GM08714 (cell line): ENCODE data around the gene ASGR1.

Source experiments
- H3K4me3 ChIP-seq: fragments of 200-500 bp; sonication (Bioruptor generic); 2 replicates; pipeline ENCODE4 v1.5.1; 2014; ENCODE audit warnings: mild to moderate bottlenecking, low read length, inconsistent platforms
- ZNF274 ChIP-seq: IDR thresholded peaks from 2 replicates; pipeline ENCODE4 v1.6.1; 2012; ENCODE audit warnings: mild to moderate bottlenecking, low read depth, low read length

ASGR1 gene

DNA sequence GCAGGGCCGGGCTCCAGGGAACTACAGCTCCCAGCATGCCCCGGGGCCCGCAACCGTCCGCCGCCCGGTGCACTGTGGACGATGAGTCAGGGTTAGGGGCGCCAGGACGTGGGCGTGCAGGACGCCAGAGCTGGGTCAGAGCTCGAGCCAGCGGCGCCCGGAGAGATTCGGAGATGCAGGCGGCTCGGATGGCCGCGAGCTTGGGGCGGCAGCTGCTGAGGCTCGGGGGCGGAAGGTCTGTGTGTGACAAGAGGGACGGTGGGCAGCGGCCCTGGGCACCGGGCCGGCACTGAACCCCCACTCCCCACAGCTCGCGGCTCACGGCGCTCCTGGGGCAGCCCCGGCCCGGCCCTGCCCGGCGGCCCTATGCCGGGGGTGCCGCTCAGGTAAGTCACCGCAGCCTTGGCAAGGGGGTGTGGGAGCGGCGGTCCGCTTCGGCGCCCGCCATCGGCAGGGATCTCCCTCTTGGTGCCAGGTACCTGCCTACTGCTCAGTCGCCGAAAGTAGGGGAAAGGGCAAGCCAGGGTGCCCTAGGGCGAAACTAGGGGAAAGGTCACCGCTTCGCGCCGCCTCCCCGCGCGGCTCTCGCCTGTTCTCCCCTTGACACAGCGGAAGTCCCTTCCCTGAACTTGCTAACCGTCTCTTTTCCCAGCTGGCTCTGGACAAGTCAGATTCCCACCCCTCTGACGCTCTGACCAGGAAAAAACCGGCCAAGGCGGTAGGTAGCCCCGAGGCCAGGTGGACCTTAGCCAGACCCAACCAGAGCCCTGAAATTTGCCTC, 40.8 kb upstream of the ASGR1 start, which contains the start of the genes ACADVL and DLG4:
Gene ACADVL, plus strand, starts transcription at position 127 of the 781 bp plus-strand sequence. Its CDS starts 47 bp downstream, at position 174.
Gene DLG4, minus strand, starts transcription at position 25 of the 781 bp plus-strand sequence.
- no peak for TF ChIP-seq ZNF274
- peak within 1 kb of the TSS; percentile 86 for H3K4me3 ChIP-seq

DNA sequence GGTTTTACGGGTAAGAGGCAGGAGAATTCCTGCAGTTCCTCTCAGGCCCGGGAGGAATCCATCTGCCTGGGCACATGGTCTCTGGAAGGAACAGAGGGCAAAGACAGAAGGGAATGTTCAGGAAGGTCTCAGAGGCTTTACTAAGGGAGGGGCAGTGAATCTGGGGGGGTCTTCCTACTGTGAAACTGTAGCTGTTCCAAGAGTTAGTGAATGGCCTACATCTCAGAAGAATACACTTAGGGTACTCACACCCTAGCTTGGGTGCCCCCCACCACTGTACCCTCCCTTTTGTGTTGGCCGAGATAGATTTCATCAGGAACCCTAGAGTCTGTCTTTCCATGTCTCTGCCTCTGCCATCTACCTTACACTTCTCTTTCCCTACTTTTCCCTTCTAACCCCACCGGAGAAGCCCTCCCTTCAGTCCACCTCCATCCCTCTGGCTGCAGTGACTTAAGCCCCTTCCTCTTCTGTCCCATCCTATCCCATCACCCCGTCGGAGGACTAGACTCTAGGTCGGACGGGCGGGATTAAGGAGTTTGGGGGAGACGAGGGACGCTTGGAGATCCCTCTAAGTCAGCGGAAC, 40.1 kb upstream of the ASGR1 start:
- H3K4me3 ChIP-seq, result peak overlapping the region; percentile 86; the same call in 1 of the 2 replicates
- no peak for TF ChIP-seq ZNF274

DNA sequence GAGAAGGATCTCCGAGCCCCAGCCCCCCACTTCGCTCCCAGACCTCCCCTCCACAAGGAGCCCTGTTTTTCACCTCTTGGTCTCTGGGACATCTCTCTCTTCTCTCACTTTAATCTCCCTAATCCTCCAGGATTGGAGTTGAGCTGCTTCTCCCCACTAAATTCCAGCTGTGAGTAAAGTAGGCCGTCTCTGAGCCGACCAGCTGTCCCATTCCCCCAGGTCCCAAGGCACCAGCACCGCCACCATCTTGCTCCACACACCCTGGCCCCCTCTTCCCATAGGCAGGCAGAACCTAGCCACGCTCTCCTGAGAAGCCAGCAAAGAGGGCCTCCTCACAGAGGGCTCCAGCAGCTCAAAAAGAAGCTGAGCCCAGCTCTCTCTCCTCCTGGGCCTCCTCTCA, 39.6 kb upstream of the ASGR1 start:
- no peak for TF ChIP-seq ZNF274
- H3K4me3 ChIP-seq, result no peak overlapping the region

DNA sequence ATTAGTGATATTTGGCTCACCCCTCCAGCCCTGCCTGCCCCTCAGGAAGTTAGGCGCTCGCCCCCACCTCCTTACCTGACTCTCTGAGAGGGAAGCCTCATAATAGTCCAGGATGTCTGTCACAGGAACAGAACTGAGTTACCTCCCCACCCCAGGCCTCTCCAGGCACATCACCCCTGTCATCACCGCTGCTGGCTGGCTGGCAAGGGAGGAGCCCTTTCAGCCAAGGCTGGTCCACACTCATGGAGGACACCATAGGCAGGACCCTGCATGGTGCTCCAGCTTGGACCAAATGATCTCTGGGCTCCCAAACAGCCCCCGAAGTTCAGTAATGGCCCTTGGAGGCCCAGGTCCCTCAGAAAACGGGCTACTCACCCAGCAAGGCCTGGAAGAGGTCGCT, 39.0 kb upstream of the ASGR1 start:
- TF ChIP-seq ZNF274, result no peak
- no peak overlapping the region for H3K4me3 ChIP-seq

DNA sequence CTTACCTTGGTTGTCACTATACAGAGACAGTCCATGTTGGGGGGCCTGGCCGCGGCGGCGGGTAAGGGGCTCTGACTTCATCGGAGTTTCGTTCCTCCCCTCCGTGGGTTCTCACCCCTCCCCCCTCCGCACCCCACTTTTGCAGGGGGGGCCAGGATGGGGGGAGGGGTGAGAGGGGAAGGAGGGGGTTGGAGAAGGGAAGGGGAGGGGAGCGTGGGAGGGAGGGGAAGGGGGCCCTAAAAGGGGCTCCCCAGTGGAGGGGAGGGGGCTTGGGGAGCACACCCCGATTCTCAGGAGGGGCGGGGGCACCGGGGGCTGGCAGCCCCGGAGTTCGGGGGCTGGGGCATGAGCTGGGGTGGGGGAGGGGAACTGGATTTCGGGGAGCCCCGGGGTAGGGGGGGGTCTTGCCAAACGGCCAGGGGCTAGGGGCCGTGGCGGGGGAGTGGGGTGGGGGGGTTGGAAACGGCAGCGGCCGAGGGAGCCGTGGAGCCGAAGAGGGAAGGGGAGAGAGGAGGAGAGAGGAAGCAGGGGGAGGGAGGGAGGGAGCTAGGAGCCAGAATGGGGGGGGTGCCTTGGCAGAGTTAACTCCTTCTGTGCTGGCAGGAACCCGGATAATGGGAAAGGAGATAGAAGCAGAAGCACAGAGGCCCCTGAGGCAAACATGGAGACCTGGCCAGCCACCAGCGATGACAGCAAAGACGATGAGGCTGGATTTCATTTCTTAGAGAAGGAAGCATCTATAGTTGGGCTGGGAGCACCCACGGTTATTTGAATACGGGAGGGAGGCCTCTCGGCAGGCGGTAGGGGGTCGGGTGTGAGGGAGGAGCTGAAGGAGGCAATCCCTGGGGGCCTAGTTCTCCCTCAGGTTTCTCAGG, 38.2 kb upstream of the ASGR1 start:
- TF ChIP-seq ZNF274, result no peak
- peak overlapping the region; percentile 40 for H3K4me3 ChIP-seq

DNA sequence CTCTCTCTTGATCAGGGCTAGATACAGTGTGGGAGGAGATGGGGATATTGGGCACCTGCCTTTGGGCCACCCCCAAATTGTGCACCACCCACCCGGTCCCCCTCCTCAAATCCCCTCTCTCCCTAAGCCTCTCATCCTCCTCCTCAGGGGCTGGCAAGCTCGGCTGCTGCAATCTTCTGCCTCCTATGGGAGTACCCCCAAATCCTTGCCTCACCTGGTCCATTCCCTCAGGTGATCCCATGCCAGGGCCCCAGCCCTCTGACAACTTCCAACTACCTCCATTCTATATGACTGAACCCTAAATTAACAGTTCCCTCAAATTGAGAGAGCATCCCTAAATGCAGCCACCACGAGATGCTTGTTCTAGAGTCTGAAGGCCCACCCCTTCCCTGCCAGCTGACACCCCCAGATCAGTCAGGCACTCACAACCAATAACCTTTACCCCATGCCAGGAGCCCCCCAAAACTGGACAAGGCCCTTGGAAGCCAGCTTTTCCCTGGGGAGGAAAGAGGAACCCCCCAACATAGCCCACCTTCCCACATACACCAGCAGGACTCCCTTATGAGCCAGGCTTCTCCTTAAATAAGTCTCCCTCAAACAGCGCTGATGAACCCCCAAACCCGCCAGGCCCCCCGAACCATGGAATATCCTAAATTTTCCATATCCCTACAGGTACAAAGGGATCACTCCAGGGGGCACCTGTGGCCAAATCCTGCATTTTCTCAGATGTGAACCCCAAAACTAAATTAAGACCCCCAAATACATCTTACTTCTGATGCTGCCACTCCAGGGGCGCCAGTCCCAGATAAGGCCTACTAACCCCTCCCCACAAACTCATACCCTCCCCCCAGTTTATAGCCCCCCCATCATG, 37.3 kb upstream of the ASGR1 start:
- H3K4me3 ChIP-seq, result peak overlapping the region; percentile 40
- no peak for TF ChIP-seq ZNF274

DNA sequence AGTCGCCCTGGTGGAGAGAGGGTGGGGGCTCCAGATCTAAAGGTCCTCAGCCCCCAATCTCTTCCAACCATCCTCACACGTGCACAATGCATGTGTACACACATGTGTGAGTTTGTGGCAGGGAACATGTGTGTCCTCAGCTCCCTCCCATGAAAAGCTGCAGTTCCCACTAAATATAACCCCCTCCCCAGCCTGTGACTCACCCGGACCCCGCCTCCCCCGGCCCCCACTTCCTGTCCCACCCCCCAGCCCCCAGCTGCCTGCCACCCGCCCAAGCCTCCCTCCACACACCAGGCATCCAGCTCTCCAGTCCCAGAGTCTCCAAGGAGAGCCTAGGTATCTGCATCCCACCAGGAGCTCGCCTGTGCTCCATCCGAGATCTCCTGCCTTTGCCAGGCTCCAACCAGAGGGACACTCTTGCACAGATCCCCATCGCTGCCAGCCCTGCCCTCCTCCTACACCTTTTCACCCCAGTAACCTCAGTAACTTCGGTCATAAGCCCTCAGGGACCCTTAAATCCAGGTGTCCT, 36.5 kb upstream of the ASGR1 start:
- no peak overlapping the region for H3K4me3 ChIP-seq

DNA sequence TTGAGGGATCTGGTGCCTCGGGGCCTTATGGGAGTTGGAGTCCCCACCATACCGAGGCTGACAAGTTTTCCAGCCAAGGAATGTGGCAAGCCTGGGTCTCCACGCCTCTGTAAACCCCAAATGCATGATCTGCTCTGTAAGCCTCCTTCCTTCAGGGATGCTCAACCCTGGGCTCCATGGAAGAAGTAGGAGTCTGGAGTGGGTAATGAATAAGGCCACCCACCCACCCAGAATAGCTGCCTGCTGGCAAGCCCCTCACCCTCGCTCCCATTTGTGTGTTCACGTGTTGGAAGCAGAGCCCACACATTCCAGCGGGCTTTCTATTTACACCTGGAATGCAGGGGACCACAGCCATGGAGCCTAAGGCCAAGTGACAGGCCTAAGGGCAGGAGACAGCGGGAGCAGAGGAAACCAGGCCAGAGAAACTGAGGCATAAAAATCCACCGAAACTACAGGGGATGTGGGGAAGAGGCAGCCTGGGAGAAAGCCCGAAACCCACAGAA, 36.0 kb upstream of the ASGR1 start:
- no peak for TF ChIP-seq ZNF274
- H3K4me3 ChIP-seq, result no peak overlapping the region; the same call in 1 of the 2 replicates

More for the DNA sequence above, 36.5 kb upstream of the ASGR1 start:
- TF ChIP-seq ZNF274, result no peak

DNA sequence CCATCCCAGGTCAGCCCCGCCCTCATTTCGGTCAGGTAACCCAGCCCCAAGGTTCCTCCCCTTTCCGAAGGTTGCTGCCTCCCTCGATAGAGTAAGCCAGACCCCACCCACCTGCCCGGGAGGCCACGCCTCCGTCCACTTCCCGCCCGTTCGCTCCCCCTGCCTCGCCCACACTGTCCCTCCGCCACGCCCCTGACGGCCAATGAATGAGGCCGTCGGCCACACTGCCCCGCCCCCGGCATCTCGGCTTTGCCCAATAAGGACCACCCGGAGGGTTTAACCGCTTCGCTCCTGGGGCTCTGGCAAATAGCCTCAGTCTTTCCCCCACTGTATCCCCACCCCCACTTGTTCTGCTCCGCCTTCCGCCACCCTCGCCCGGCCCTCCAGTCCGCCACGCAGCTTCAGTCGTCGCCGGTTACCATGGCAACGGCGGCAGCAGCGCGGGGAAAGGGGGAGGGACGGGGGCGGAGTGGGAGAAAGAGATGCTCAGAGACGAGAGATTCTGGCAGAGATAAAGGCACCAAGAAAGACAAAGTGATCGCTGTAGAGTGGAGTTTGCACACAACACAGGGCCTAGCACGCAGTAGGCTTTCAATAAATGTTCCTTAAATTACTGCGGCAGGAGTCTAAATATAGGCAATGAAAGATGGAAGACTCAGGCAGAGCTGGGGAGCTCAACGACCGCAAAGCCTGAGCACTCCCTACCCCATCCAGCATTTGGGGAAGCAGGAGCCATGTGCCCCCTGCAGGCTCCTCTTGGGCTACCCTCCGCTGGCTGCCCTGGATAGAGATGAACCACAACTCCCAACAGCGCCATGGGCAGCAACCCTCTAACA, 35.3 kb upstream of the ASGR1 start:
- peak overlapping the region; percentile 50; the same call in 1 of the 2 replicates for H3K4me3 ChIP-seq
- TF ChIP-seq ZNF274, result no peak

DNA sequence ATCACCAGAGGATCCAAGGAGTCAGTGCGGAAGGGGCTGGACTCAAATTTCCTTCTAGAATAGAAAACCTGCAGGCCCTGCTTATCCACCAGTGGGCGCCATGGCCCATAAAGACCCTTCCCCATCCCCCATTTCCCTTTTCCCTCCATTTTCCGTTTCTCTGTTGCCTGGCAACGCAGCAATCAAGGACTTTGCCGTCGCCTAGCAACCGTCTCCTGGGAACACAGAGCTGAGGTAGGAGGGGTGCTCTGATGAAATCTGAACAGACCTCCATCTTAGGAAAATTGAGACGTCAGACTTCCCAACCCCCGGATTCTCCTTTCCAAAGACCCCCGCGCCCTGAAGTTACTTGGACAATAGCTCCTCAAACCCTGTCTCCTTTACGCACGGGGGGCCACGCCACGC, 34.7 kb upstream of the ASGR1 start:
- peak overlapping the region; percentile 38; the same call in 1 of the 2 replicates for H3K4me3 ChIP-seq
- TF ChIP-seq ZNF274, result no peak

DNA sequence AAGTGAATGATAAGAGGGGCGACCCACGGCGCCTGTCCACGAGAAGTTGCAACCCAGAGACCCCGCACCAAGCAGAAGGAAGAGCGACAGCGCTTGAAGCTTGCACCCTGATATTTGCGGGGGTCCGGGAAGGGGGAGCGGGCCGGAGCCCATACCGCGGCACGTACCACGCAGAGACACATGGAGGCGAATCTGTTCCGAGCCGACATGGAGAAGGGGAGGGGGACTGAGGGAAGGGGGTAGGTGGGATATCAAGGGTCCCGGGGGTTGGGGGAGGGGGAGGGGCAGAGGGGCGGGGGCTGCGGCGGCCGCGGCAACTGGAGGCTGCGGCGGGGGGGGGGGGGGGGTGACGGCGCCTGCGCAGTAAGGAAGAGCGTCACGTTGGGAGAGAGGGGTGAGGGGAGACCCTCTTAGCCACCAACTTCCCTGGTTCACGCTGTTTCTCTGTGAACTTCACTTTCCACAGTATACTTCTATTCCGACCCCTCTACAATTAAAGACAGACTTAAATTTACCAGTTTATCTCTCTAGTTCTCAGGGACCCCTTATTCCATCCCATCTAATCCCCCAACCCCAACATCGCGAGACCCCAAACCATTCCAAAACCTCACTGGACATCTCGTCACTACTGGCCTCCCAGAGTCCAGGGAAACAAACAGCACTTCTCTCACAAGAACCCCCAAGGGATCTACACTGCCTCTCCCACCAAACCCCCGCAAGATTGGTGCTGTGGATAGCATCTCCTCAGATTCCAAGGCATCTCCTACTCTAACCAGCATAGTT, 32.5 kb upstream of the ASGR1 start:
- no peak overlapping the region for H3K4me3 ChIP-seq
- TF ChIP-seq ZNF274, result no peak
